GM23338 (cell line): Measurements from ENCODE around the gene HOXD4.

Experiments used
- CREB1 ChIP-seq: fragments of 250-450 bp; sonication (Bioruptor Pico); IDR thresholded peaks from 2 replicates; pipeline ENCODE4 v1.5.0; 2020; ENCODE audit warnings: low read depth, mild to moderate bottlenecking, moderate library complexity
- CTCF ChIP-seq, 2 experiments: fragments of 200-600 bp in 1 of 2; sonication (generic) in 1 of 2; conservative IDR thresholded peaks; 2 replicates each; pipeline versions ENCODE4 v1.5.1 to v1.6.1; 2016 to 2017; ENCODE audit warnings: antibody characterized with exemption in 2 of 2, low read depth in 2 of 2, mild to moderate bottlenecking in 2 of 2, moderate library complexity in 1 of 2
- EZH2 ChIP-seq: fragments of 200-600 bp; sonication (generic); IDR thresholded peaks from one replicate; pipeline ENCODE4 v1.8.0; 2017; ENCODE audit warnings: antibody characterized with exemption, mild to moderate bottlenecking, low read depth; ENCODE audit not compliant: unreplicated experiment
- EZH2phosphoT487 ChIP-seq: fragments of 200-600 bp; sonication (generic); IDR thresholded peaks from one replicate; pipeline ENCODE4 v1.8.1; 2018; ENCODE audit warnings: antibody characterized with exemption; ENCODE audit not compliant: unreplicated experiment
- NANOG ChIP-seq: IDR thresholded peaks from 2 replicates; pipeline ENCODE4 v1.6.1; 2016; ENCODE audit warnings: antibody characterized with exemption, borderline replicate concordance
- POLR2AphosphoS5 ChIP-seq: IDR thresholded peaks from 2 replicates; pipeline ENCODE4 v1.6.1; 2016; ENCODE audit warnings: antibody characterized with exemption, low read depth
- STAT1 ChIP-seq: IDR thresholded peaks from one replicate; pipeline ENCODE4 v1.6.1; 2016; ENCODE audit warnings: antibody characterized with exemption; ENCODE audit not compliant: unreplicated experiment
- ZNF114 ChIP-seq: fragments of 250-450 bp; sonication (Bioruptor Pico); IDR thresholded peaks from 2 replicates; pipeline ENCODE4 v1.5.0; 2020; ENCODE audit warnings: mild to moderate bottlenecking, moderate library complexity
- ZNF331 ChIP-seq: fragments of 250-450 bp; sonication (Bioruptor Pico); IDR thresholded peaks from 2 replicates; pipeline ENCODE4 v1.5.0; 2020; ENCODE audit warnings: low read depth, mild to moderate bottlenecking, moderate library complexity
- TF ChIP-seq, protein P1 (sequence below): IDR thresholded peaks from one replicate; pipeline ENCODE4 v1.6.1; 2018; ENCODE audit warnings: antibody characterized with exemption; ENCODE audit not compliant: unreplicated experiment
- TF ChIP-seq, protein P2 (sequence below): fragments of 250-450 bp; sonication (Bioruptor Pico); IDR thresholded peaks from 2 replicates; pipeline ENCODE4 v1.5.0; 2020; ENCODE audit warnings: mild to moderate bottlenecking, moderate library complexity

- TF ChIP-seq NANOG (no peak), EZH2 (no peak), CTCF (conservative IDR thresholded peaks at IDR 0.05; ENCODE audit: low read depth in 2 of 2) (no peak), STAT1 (no peak), POLR2AphosphoS5 (no peak), EZH2phosphoT487 (no peak), ZNF331 (CRISPR knock-in tag) (no peak), CREB1 (no peak), ZNF114 (CRISPR knock-in tag) (no peak)
- TF ChIP-seq, protein P1, sequence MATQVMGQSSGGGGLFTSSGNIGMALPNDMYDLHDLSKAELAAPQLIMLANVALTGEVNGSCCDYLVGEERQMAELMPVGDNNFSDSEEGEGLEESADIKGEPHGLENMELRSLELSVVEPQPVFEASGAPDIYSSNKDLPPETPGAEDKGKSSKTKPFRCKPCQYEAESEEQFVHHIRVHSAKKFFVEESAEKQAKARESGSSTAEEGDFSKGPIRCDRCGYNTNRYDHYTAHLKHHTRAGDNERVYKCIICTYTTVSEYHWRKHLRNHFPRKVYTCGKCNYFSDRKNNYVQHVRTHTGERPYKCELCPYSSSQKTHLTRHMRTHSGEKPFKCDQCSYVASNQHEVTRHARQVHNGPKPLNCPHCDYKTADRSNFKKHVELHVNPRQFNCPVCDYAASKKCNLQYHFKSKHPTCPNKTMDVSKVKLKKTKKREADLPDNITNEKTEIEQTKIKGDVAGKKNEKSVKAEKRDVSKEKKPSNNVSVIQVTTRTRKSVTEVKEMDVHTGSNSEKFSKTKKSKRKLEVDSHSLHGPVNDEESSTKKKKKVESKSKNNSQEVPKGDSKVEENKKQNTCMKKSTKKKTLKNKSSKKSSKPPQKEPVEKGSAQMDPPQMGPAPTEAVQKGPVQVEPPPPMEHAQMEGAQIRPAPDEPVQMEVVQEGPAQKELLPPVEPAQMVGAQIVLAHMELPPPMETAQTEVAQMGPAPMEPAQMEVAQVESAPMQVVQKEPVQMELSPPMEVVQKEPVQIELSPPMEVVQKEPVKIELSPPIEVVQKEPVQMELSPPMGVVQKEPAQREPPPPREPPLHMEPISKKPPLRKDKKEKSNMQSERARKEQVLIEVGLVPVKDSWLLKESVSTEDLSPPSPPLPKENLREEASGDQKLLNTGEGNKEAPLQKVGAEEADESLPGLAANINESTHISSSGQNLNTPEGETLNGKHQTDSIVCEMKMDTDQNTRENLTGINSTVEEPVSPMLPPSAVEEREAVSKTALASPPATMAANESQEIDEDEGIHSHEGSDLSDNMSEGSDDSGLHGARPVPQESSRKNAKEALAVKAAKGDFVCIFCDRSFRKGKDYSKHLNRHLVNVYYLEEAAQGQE, result no peak
- TF ChIP-seq, protein P2, sequence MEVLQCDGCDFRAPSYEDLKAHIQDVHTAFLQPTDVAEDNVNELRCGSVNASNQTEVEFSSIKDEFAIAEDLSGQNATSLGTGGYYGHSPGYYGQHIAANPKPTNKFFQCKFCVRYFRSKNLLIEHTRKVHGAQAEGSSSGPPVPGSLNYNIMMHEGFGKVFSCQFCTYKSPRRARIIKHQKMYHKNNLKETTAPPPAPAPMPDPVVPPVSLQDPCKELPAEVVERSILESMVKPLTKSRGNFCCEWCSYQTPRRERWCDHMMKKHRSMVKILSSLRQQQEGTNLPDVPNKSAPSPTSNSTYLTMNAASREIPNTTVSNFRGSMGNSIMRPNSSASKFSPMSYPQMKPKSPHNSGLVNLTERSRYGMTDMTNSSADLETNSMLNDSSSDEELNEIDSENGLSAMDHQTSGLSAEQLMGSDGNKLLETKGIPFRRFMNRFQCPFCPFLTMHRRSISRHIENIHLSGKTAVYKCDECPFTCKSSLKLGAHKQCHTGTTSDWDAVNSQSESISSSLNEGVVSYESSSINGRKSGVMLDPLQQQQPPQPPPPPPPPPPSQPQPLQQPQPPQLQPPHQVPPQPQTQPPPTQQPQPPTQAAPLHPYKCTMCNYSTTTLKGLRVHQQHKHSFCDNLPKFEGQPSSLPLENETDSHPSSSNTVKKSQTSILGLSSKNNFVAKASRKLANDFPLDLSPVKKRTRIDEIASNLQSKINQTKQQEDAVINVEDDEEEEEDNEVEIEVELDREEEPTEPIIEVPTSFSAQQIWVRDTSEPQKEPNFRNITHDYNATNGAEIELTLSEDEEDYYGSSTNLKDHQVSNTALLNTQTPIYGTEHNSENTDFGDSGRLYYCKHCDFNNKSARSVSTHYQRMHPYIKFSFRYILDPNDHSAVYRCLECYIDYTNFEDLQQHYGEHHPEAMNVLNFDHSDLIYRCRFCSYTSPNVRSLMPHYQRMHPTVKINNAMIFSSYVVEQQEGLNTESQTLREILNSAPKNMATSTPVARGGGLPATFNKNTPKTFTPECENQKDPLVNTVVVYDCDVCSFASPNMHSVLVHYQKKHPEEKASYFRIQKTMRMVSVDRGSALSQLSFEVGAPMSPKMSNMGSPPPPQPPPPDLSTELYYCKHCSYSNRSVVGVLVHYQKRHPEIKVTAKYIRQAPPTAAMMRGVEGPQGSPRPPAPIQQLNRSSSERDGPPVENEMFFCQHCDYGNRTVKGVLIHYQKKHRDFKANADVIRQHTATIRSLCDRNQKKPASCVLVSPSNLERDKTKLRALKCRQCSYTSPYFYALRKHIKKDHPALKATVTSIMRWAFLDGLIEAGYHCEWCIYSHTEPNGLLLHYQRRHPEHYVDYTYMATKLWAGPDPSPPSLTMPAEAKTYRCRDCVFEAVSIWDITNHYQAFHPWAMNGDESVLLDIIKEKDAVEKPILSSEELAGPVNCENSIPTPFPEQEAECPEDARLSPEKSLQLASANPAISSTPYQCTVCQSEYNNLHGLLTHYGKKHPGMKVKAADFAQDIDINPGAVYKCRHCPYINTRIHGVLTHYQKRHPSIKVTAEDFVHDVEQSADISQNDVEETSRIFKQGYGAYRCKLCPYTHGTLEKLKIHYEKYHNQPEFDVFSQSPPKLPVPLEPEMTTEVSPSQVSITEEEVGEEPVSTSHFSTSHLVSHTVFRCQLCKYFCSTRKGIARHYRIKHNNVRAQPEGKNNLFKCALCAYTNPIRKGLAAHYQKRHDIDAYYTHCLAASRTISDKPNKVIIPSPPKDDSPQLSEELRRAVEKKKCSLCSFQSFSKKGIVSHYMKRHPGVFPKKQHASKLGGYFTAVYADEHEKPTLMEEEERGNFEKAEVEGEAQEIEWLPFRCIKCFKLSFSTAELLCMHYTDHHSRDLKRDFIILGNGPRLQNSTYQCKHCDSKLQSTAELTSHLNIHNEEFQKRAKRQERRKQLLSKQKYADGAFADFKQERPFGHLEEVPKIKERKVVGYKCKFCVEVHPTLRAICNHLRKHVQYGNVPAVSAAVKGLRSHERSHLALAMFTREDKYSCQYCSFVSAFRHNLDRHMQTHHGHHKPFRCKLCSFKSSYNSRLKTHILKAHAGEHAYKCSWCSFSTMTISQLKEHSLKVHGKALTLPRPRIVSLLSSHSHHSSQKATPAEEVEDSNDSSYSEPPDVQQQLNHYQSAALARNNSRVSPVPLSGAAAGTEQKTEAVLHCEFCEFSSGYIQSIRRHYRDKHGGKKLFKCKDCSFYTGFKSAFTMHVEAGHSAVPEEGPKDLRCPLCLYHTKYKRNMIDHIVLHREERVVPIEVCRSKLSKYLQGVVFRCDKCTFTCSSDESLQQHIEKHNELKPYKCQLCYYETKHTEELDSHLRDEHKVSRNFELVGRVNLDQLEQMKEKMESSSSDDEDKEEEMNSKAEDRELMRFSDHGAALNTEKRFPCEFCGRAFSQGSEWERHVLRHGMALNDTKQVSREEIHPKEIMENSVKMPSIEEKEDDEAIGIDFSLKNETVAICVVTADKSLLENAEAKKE (CRISPR knock-in tag), result no peak
Measured at GRCh38 chr2:176167398-176167797, 16.0 kb downstream of the HOXD4 start.
